Hepatocyte (in vitro differentiated cells): ENCODE results near the gene ANGPTL4.

ENCODE experiments used
- CTCF ChIP-seq: fragments of 200-600 bp; sonication (generic); IDR thresholded peaks from 2 replicates; pipeline ENCODE4 v1.5.1; 2016; ENCODE audit warnings: antibody characterized with exemption, mild to moderate bottlenecking; ENCODE audit not compliant: poor library complexity
- EZH2 ChIP-seq: fragments of 200-600 bp; sonication (generic); IDR thresholded peaks from 2 replicates; pipeline ENCODE4 v1.6.1; 2016; ENCODE audit warnings: antibody characterized with exemption, mild to moderate bottlenecking, borderline replicate concordance

GRCh38 chr19:8393871-8394250 is 29.9 kb downstream of the ANGPTL4 start:
- TF ChIP-seq CTCF (no peak), EZH2 (no peak)
